Stimulated activated naive CD8-positive, alpha-beta T cell treated with anti-CD3 and anti-CD28 coated beads, Interleukin-15, Interleukin-2, amounts not matched to agents 100 U/mL and 50 U/mL, for 24 hours (primary cell): ENCODE results near the gene DNAJC4.
A peak's percentile ranks its signal among the peaks of the same experiment; 100 is the strongest.

Experiments
- ATAC-seq: fragments of 150-1000 bp; cut with Tn5 transposase; one replicate; pipeline ENCODE4 v1.10.0; 2021
- DNase-seq: peaks from one replicate; pipeline ENCODE4 v3.0.0; 2021

DNAJC4 gene

GRCh38 chr11:64258946-64259532, 28.7 kb downstream of the DNAJC4 start:
- DNase-seq, result no peak
- no peak for ATAC-seq

DNA sequence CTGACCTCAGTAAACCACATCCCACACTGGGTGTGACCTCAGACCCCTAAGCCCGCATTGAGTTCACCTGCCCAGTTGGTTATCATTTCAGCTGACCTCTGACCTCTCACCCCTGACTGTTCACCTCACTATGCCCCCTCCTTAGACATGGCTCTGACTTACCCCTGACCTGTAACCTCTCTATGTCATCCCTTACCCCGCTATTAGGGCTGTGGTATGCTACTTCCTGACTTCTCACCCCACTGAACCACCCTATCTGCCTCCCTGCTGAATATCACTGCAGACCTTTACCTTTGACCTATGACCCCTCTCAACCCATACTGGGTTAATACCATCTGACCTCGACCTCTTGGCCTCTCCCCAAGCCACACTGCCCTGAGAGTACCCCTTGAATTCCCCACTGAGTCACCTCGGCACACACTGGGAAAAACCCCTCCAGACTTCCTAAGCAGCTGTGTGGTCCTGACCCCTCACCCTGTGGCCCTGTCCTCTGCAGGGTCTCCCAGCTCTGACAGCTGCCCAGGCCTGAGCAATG, 29.3 kb downstream of the DNAJC4 start:
- ATAC-seq (peak; percentile 21), DNase-seq (no peak)

GRCh38 chr11:64260147-64260708, 29.9 kb downstream of the DNAJC4 start:
- no peak for DNase-seq
- ATAC-seq, result no peak

- ATAC-seq (no peak), DNase-seq (no peak)
Observed at GRCh38 chr11:64261556-64262080, 31.3 kb downstream of the DNAJC4 start.

GRCh38 chr11:64262271-64263002, 32.1 kb downstream of the DNAJC4 start:
- ATAC-seq (no peak), DNase-seq (no peak)

GRCh38 chr11:64263021-64263946, 32.9 kb downstream of the DNAJC4 start:
- no peak for ATAC-seq
- DNase-seq, result no peak

- DNase-seq (no peak), ATAC-seq (no peak)
Observed at GRCh38 chr11:64263947-64264317, 33.6 kb downstream of the DNAJC4 start.

- no peak for ATAC-seq
- DNase-seq, result no peak
Observed at GRCh38 chr11:64264371-64264852, 34.1 kb downstream of the DNAJC4 start.

GRCh38 chr11:64265176-64266160, 35.1 kb downstream of the DNAJC4 start:
- DNase-seq (no peak), ATAC-seq (no peak)

- ATAC-seq, result no peak
- DNase-seq, result no peak
Observed at GRCh38 chr11:64266339-64266738, 36.0 kb downstream of the DNAJC4 start.

DNA sequence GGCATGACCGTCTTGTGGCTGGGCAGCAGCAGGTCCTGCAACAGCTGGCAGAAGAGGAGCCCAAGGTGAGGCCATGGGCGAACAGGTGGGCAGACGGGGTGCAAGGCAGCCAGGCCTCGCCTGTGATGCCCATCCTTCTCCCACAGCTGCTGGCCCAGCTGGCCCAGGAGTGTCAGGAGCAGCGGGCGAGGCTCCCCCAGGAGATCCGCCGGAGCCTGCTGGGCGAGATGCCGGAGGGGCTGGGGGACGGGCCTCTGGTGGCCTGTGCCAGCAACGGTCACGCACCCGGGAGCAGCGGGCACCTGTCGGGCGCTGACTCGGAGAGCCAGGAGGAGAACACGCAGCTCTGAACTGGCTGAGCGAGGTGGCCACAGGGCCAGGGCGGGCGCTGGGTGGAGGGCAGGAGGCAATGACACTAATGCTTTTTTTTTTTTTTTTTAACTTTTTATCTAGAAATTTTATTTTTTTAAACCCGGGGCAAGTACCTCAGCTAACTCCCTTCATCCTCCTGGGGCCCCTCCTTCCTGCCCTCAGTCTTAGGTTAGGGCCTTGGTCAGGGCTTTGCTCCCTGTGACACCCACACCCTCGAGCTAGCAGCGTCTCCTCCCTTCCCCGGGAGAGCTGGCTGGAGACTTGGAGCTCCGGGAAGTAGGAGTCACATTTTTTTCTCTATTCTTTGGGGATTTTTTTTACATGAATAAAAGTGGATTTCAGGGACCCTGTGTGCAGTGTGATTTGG, 37.0 kb downstream of the DNAJC4 start:
- ATAC-seq, result no peak
- no peak for DNase-seq

DNA sequence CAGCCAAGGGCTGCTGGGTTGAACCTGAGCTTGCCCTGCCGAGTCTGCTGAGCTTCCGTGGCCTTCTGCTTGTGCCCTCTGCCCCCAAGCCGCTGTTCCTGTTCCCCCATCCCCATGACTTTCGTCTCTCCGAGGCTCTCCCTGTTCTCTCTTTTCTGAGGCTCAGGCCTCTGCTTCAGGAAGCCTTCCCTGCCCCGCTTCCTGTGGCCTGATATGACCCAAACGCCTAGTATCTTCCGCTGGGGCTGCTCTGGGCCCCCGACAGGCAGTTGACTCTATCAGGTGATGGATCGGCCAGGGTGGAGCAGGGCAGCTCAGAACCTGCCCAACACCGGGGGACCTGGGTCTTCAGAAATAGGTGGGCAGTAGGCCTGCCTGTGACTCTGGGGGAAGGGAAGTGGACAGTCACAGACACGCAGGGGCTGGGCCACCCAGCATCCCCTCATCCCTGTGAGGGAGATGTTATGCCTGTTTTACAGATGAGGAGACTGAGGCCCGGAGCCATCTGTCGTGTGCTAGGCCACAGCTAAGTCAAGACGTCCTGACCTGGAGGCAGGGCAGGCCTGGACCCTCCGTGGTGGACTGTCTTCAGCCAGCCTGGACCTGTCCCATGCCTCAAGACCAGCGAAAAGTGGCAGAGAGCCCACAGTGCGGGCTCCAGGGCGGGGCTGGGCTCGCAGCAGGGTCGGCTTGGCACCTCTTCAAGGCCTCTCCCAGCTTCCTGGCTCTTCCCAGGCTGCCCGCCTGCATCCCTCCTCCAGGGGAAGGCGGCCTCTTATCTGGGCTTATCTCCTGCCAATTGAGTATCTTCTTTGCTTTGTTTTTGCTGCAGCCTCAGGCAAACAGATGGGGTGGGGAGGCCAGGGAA, 37.9 kb downstream of the DNAJC4 start:
- DNase-seq (no peak), ATAC-seq (no peak)

GRCh38 chr11:64268893-64269539, 38.7 kb downstream of the DNAJC4 start:
- peak; percentile 1 for ATAC-seq
- peak; percentile 61 for DNase-seq

GRCh38 chr11:64269540-64270220, 39.3 kb downstream of the DNAJC4 start:
- peak; percentile 87 for ATAC-seq

DNA sequence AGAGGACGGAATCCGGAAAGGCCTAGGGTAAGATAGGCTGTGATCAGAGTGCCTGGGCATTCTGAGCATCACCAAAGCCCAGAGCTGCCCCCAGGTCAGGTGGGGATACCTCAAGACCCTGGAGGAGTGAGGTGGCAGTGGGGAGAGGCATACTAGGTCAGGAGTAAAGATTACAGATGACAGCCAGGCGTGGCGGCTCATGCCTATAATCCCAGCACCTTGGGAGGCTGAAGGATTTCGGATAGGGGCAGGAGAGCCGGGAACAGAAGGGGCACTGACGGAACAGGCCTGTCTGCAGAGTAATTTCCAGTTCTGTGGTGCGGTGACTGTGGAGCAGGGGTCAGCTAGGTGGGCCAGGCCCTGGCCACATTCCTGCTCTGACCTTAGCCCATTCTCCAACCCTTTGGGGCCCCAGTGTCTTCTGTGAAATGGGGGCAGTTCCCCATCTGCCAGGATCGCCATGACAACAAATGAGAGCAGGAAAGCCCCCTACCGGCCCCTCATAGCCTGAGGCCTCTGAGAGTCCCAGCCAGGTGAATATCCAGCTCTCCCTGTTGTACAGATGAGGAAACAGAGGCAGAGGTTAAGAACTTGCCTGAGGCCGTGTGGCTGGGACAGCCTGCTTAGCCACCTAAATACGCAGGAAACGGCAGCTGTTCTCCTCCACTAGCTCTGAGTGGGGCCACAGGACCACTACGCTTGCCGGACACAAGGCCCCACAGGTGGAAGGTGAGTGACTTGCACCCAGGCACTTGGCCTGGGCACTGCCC, 44.9 kb downstream of the DNAJC4 start:
- DNase-seq, result no peak
- no peak for ATAC-seq

More at GRCh38 chr11:64269540-64270220, 39.3 kb downstream of the DNAJC4 start:
- peak; percentile 99 for DNase-seq

- ATAC-seq (no peak), DNase-seq (no peak)
Observed at GRCh38 chr11:64275841-64276240, 45.5 kb downstream of the DNAJC4 start.
